Peyer's patch (tissue), 4 donors: ENCODE data around the gene ZBTB22.

Experiments
- POLR2A ChIP-seq, 2 donors: fragments of 450-650 bp; IDR thresholded peaks; one replicate each; pipeline ENCODE4 v1.5.1; 2017; ENCODE audit warnings: antibody characterized with exemption in 2 of 2, mild to moderate bottlenecking in 2 of 2, moderate library complexity in 2 of 2
- TF ChIP-seq, protein P1 (sequence below), 6 experiments: fragments of 450-650 bp in 4 of 6; fragments of 200-600 bp in 2 of 6; sonication (generic) in 1 of 6; IDR thresholded peaks; one replicate each; pipeline ENCODE4 v1.5.1; 2017 to 2019; ENCODE audit warnings: antibody characterized with exemption in 6 of 6, mild to moderate bottlenecking in 3 of 6, moderate library complexity in 1 of 6

DNA sequence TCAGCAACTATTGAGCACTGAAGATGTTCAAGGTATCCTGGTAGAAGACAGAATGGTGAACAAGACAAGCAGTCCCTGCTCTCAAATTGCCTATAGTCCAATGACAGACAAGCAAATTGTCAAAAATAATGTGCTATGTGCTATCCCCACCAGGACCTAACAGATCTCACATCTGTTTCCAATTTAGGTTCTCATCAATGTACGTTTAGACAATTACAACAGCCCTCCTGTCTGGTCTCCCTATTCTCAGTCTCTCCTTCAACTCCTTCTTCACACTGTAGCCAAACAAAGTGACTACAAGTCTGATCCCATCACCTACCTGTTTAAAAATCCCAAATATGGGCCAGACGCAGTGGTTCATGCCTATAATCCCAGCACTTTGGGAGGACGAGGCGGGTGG, 11.2 kb downstream of the ZBTB22 start:
- TF ChIP-seq, protein P1, sequence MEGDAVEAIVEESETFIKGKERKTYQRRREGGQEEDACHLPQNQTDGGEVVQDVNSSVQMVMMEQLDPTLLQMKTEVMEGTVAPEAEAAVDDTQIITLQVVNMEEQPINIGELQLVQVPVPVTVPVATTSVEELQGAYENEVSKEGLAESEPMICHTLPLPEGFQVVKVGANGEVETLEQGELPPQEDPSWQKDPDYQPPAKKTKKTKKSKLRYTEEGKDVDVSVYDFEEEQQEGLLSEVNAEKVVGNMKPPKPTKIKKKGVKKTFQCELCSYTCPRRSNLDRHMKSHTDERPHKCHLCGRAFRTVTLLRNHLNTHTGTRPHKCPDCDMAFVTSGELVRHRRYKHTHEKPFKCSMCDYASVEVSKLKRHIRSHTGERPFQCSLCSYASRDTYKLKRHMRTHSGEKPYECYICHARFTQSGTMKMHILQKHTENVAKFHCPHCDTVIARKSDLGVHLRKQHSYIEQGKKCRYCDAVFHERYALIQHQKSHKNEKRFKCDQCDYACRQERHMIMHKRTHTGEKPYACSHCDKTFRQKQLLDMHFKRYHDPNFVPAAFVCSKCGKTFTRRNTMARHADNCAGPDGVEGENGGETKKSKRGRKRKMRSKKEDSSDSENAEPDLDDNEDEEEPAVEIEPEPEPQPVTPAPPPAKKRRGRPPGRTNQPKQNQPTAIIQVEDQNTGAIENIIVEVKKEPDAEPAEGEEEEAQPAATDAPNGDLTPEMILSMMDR (IDR thresholded peaks at IDR 0.05), result no peak
- TF ChIP-seq POLR2A (IDR thresholded peaks at IDR 0.05), result no peak
